AG04449 (cell line): ENCODE results near the gene PIK3CG.

ENCODE experiments used
- CTCF ChIA-PET: fragments of 350-600 bp; formaldehyde crosslinking; extraction: SDS; loops from one replicate; lab custom pipeline; 2021; ENCODE audit warnings: antibody characterized with exemption; lab: Yijun Ruan, JAX
- POLR2A ChIA-PET: fragments of 400-600, 350-600 bp; formaldehyde crosslinking; extraction: SDS; loops from one replicate; lab custom pipeline; 2020; ENCODE audit warnings: antibody characterized with exemption, inconsistent platforms; lab: Yijun Ruan, JAX
- DNase-seq: peaks from one replicate; pipeline ENCODE4 v3.0.0-alpha.2; 2010; ENCODE audit warnings: low read depth, low spot score
- H3K4me3 ChIP-seq: 2 replicates; pipeline ENCODE4 v1.5.1; 2011; ENCODE audit warnings: low read depth, mild to moderate bottlenecking, control low read depth, low read length
- CTCF ChIP-seq: IDR thresholded peaks from one replicate; pipeline ENCODE4 v1.5.1; 2011; ENCODE audit warnings: mild to moderate bottlenecking, moderate library complexity, low read length, control low read depth, inconsistent platforms; ENCODE audit not compliant: insufficient read depth; ENCODE audit errors: missing control alignments

Gene PIK3CG

GRCh38 chr7:106864298-106865081 is 592 bp upstream of the PIK3CG start:
- ChIA-PET POLR2A (no interaction called here), CTCF (interaction anchor here (1.0 kb wide), 1 partner anchor 10 kb away, joined by 3 read pairs; no protein-coding TSS in a partner anchor)
- H3K4me3 ChIP-seq, result no peak overlapping the region
- DNase-seq, result no peak
- TF ChIP-seq CTCF, result no peak

- DNase-seq, result no peak
- ChIA-PET CTCF (no interaction called here), POLR2A (no interaction called here)
- no peak for TF ChIP-seq CTCF
- no peak overlapping the region for H3K4me3 ChIP-seq
Measured at GRCh38 chr7:106866298-106867281, 1.5 kb downstream of the PIK3CG start.

- ChIA-PET POLR2A (no interaction called here), CTCF (no interaction called here)
- no peak overlapping the region for H3K4me3 ChIP-seq
- DNase-seq, result no peak
- no peak for TF ChIP-seq CTCF
Measured at GRCh38 chr7:106867641-106868351, 2.7 kb downstream of the PIK3CG start.

GRCh38 chr7:106868364-106868763 is 3.3 kb downstream of the PIK3CG start:
- POLR2A ChIA-PET, result no interaction called here
- CTCF ChIA-PET, result no interaction called here
- DNase-seq, result no peak
- no peak for TF ChIP-seq CTCF
- no peak overlapping the region for H3K4me3 ChIP-seq

- POLR2A ChIA-PET, result no interaction called here
- DNase-seq, result no peak
- CTCF ChIA-PET, result no interaction called here
- no peak for TF ChIP-seq CTCF
- H3K4me3 ChIP-seq, result no peak overlapping the region
Measured at GRCh38 chr7:106869954-106870353, 4.9 kb downstream of the PIK3CG start.
